SK-N-SH (cell line): ENCODE data around the gene MACROD2. TPM values are rescaled to one million over a fixed set of nuclear protein-coding genes. Genes with fewer than 3 reads are reported as not detected.

Source experiments
- CTCF ChIA-PET: fragments of 300-600, 350-600 bp; formaldehyde crosslinking; extraction: SDS; loops from one replicate; lab custom pipeline; 2021; lab: Yijun Ruan, JAX
- POLR2A ChIA-PET: fragments of 350-600 bp; sonication (Branson Sonifier 250); formaldehyde crosslinking; extraction: SDS; loops from one replicate; lab custom pipeline; 2020; ENCODE audit warnings: antibody characterized with exemption, inconsistent platforms; lab: Yijun Ruan, JAX
- DNase-seq: peaks from one replicate; pipeline ENCODE4 v3.0.0; 2012
- H2AFZ ChIP-seq: fragments of 200-600 bp; sonication (generic); 2 replicates; pipeline ENCODE4 v1.8.1; 2016; ENCODE audit warnings: antibody characterized with exemption, mild to moderate bottlenecking, low read depth
- H3F3A ChIP-seq: fragments of 200-600 bp; sonication (generic); replicated peaks from 2 replicates; pipeline ENCODE3; 2016; ENCODE audit warnings: antibody characterized with exemption, mild to moderate bottlenecking; ENCODE audit not compliant: insufficient read depth
- H3K27ac ChIP-seq, 2 experiments: fragments of 200-500 bp in 1 of 2; fragments of 200-600 bp in 1 of 2; sonication (Bioruptor generic) in 1 of 2; sonication (generic), shearing (Covaris generic) in 1 of 2; 2 replicates each; pipeline versions ENCODE4 v1.5.1 to v1.6.1; 2014 to 2016; ENCODE audit warnings: low read depth in 2 of 2, inconsistent platforms in 1 of 2, low read length in 1 of 2, mild to moderate bottlenecking in 1 of 2, mixed read lengths in 1 of 2
- H3K27me3 ChIP-seq: fragments of 200-600 bp; sonication (generic), shearing (Covaris generic); 2 replicates; pipeline ENCODE4 v1.6.1; 2016; ENCODE audit warnings: mixed run types; ENCODE audit not compliant: insufficient read depth
- H3K36me3 ChIP-seq, 2 experiments: fragments of 200-500 bp in 1 of 2; fragments of 200-600 bp in 1 of 2; sonication (Bioruptor generic) in 1 of 2; sonication (generic) in 1 of 2; replicated peaks in 1 of 2; 2 replicates each; pipeline versions ENCODE3 to v1.5.1; 2014 to 2016; ENCODE audit warnings: low read length in 1 of 2, mild to moderate bottlenecking in 1 of 2; ENCODE audit not compliant: insufficient read depth in 2 of 2, control insufficient read depth in 1 of 2
- H3K4me1 ChIP-seq, 2 experiments: fragments of 200-500 bp in 1 of 2; fragments of 200-600 bp in 1 of 2; sonication (Bioruptor generic) in 1 of 2; sonication (generic), shearing (Covaris generic) in 1 of 2; 2 replicates each; pipeline versions ENCODE4 v1.5.1 to v1.6.1; 2014 to 2016; ENCODE audit warnings: low read depth in 1 of 2, low read length in 1 of 2, mixed run types in 1 of 2; ENCODE audit not compliant: insufficient read depth in 2 of 2, control insufficient read depth in 1 of 2
- H3K4me2 ChIP-seq: fragments of 200-600 bp; sonication (generic), shearing (Covaris generic); 2 replicates; pipeline ENCODE4 v1.6.1; 2017; ENCODE audit warnings: mixed run types
- H3K4me3 ChIP-seq, 2 experiments: fragments of 200-500 bp in 1 of 2; fragments of 200-600 bp in 1 of 2; sonication (Bioruptor generic) in 1 of 2; sonication (generic), shearing (Covaris generic) in 1 of 2; 2 replicates each; pipeline versions ENCODE4 v1.5.1 to v1.8.1; 2014 to 2016; ENCODE audit warnings: low read depth in 2 of 2, inconsistent platforms in 1 of 2, low read length in 1 of 2, mild to moderate bottlenecking in 1 of 2, mixed read lengths in 1 of 2, moderate library complexity in 1 of 2
- H3K79me2 ChIP-seq: fragments of 200-600 bp; sonication (generic); 2 replicates; pipeline ENCODE4 v1.8.1; 2017; ENCODE audit warnings: mild to moderate bottlenecking; ENCODE audit not compliant: insufficient read depth
- H3K9ac ChIP-seq: fragments of 200-600 bp; sonication (generic); 2 replicates; pipeline ENCODE4 v1.6.1; 2017; ENCODE audit warnings: mixed run types
- H3K9me2 ChIP-seq: fragments of 200-600 bp; sonication (generic); 2 replicates; pipeline ENCODE4 v1.6.1; 2017; ENCODE audit warnings: mixed run types
- H3K9me3 ChIP-seq: fragments of 200-600 bp; sonication (generic); 2 replicates; pipeline ENCODE4 v1.6.1; 2017; ENCODE audit warnings: mixed run types, mild to moderate bottlenecking, moderate library complexity
- H4K20me1 ChIP-seq: fragments of 200-600 bp; sonication (generic); 2 replicates; pipeline ENCODE4 v1.6.1; 2017; ENCODE audit warnings: mild to moderate bottlenecking, mixed run types; ENCODE audit not compliant: insufficient read depth
- CHD2 ChIP-seq: fragments of 150-350 bp; IDR thresholded peaks from 2 replicates; pipeline ENCODE4 v1.6.1; 2018; ENCODE audit warnings: low read length; ENCODE audit not compliant: partially characterized antibody
- EZH2phosphoT487 ChIP-seq: fragments of 200-600 bp; sonication (generic); IDR thresholded peaks from 2 replicates; pipeline ENCODE4 v1.6.1; 2017; ENCODE audit warnings: low read depth, mixed run types, mild to moderate bottlenecking, antibody characterized with exemption, moderate library complexity, borderline replicate concordance
- FOSL2 ChIP-seq: IDR thresholded peaks from 2 replicates; pipeline ENCODE4 v1.4.0; 2012; ENCODE audit warnings: low read depth, mild to moderate bottlenecking, moderate library complexity, borderline replicate concordance
- FOXJ3 ChIP-seq: sonication (generic); formaldehyde crosslinking; IDR thresholded peaks from 2 replicates; pipeline ENCODE4 v1.5.1; 2020; ENCODE audit warnings: mild to moderate bottlenecking, missing genetic modification reagents
- FOXM1 ChIP-seq: IDR thresholded peaks from 2 replicates; pipeline ENCODE4 v1.4.0; 2012; ENCODE audit warnings: low read depth, mild to moderate bottlenecking
- MAX ChIP-seq: IDR thresholded peaks from 2 replicates; pipeline ENCODE4 v1.4.0; 2012; ENCODE audit warnings: low read depth
- MEF2A ChIP-seq: IDR thresholded peaks from 2 replicates; pipeline ENCODE4 v1.4.0; 2012; ENCODE audit warnings: low read depth, borderline replicate concordance
- NFIC ChIP-seq: IDR thresholded peaks from 2 replicates; pipeline ENCODE4 v1.4.0; 2012; ENCODE audit warnings: borderline replicate concordance
- NRF1 ChIP-seq: IDR thresholded peaks from 2 replicates; pipeline ENCODE4 v1.6.1; 2012; ENCODE audit warnings: low read depth, mild to moderate bottlenecking, low read length
- PBX3 ChIP-seq: IDR thresholded peaks from 2 replicates; pipeline ENCODE4; 2012
- RAD21 ChIP-seq: IDR thresholded peaks from 2 replicates; pipeline ENCODE4 v1.6.1; 2012; ENCODE audit warnings: mild to moderate bottlenecking, low read length
- RCOR1 ChIP-seq: fragments of 150-350 bp; IDR thresholded peaks from 2 replicates; pipeline ENCODE4 v1.6.1; 2017; ENCODE audit warnings: antibody characterized with exemption, low read length
- REST ChIP-seq: IDR thresholded peaks from 2 replicates; pipeline ENCODE4 v1.6.1; 2012; ENCODE audit warnings: mild to moderate bottlenecking, low read depth, low read length, moderate library complexity
- RXRA ChIP-seq: IDR thresholded peaks from 2 replicates; pipeline ENCODE4 v1.4.0; 2012; ENCODE audit warnings: low read depth, mild to moderate bottlenecking, borderline replicate concordance
- SIN3A ChIP-seq: IDR thresholded peaks from 2 replicates; pipeline ENCODE4 v1.6.1; 2012; ENCODE audit warnings: low read depth, mild to moderate bottlenecking, low read length, moderate library complexity, borderline replicate concordance
- SMC3 ChIP-seq: IDR thresholded peaks from 2 replicates; pipeline ENCODE4 v1.6.1; 2012; ENCODE audit warnings: low read depth, low read length, improper control_type of control experiment
- TAF1 ChIP-seq: IDR thresholded peaks from 2 replicates; pipeline ENCODE4 v1.6.1; 2012; ENCODE audit warnings: low read depth, mild to moderate bottlenecking, low read length, moderate library complexity, borderline replicate concordance
- USF1 ChIP-seq: IDR thresholded peaks from 2 replicates; pipeline ENCODE4 v1.4.0; 2012; ENCODE audit warnings: low read depth, borderline replicate concordance
- ZBTB33 ChIP-seq: IDR thresholded peaks from 2 replicates; pipeline ENCODE4 v1.4.0; 2012; ENCODE audit warnings: low read depth, borderline replicate concordance
- WGBS: methylation state at CpG from one replicate; pipeline ENCODE4 v1.1.6; 2017; ENCODE audit warnings: low lambda C conversion rate; 5-methylcytosine and 5-hydroxymethylcytosine counted together
- polyA plus RNA-seq, 3 experiments: library from polyadenylated mRNA; depleted of rRNA; stranded (reverse); fragments of >200 nt; gene quantifications; 2 replicates each; pipeline ENCODE4 v1.2.3, GENCODE V29; 2012

The MACROD2 gene
- polyA plus RNA-seq, 1 of the 3 experiments (the other 2 are of a cell fraction), result 0.33 TPM

GRCh38 chr20:15485519-15485918 lies 1490.2 kb downstream of the MACROD2 start:
- no peaks in the 10 kb centered on the region for H3F3A ChIP-seq
- no peak overlapping the region for H3K4me3 ChIP-seq
- CTCF ChIA-PET, result interaction anchor here (1.2 kb wide), 1 partner anchor 15 kb away, joined by 3 read pairs; no protein-coding TSS in a partner anchor
- no peaks in the 10 kb centered on the region for H3K9me3 ChIP-seq
- TF ChIP-seq SMC3 (no peak), RAD21 (no peak), FOSL2 (no peak), CHD2 (no peak), RCOR1 (no peak), MEF2A (no peak), RXRA (no peak), SIN3A (no peak), TAF1 (no peak), NFIC (no peak), MAX (no peak), NRF1 (no peak), USF1 (no peak), EZH2phosphoT487 (no peak), FOXM1 (no peak), REST (no peak), ZBTB33 (no peak), FOXJ3 (CRISPR knock-in tag) (no peak), PBX3 (no peak)
- no peak overlapping the region for H2AFZ ChIP-seq
- no peaks in the 10 kb centered on the region for H3K79me2 ChIP-seq
- H3K9me2 ChIP-seq, result no peaks in the 10 kb centered on the region
- no peak overlapping the region for H3K27ac ChIP-seq
- no peaks in the 10 kb centered on the region for H4K20me1 ChIP-seq
- no peak overlapping the region for H3K9ac ChIP-seq
- 24% methylated on average over 2 of the region's 2 CpGs for WGBS
- H3K36me3 ChIP-seq, result no peaks in the 10 kb centered on the region
- no peak overlapping the region for H3K4me2 ChIP-seq
- DNase-seq, result no peak
- H3K4me1 ChIP-seq, result no peaks in the 10 kb centered on the region
- POLR2A ChIA-PET, result no interaction called here
- H3K27me3 ChIP-seq, result no peaks in the 10 kb centered on the region
